Spleen (tissue), 11 donors: ENCODE measurements around the gene COL17A1. TPM values are rescaled to one million over a fixed set of nuclear protein-coding genes. Genes with fewer than 3 reads are reported as not detected.

ENCODE experiments used
- DNase-seq: peaks from one replicate; pipeline ENCODE4 v3.0.0-alpha.2; 2020
- H3K27ac ChIP-seq, 8 donors: fragments of 200-600 bp; sonication (generic) in 7 of 8; 1 replicate in 4 of 8; 2 replicates in 4 of 8; pipeline versions ENCODE4 v1.5.0 to v1.8.0; 2016 to 2021; ENCODE audit warnings: inconsistent platforms in 4 of 8, mild to moderate bottlenecking in 4 of 8, moderate library complexity in 1 of 8
- H3K27me3 ChIP-seq, 7 donors: fragments of 200-600 bp; sonication (generic) in 6 of 7; replicated peaks in 1 of 7; 1 replicate in 4 of 7; 2 replicates in 3 of 7; pipeline versions ENCODE4 v1.5.0 to v1.8.0; 2016 to 2021; ENCODE audit warnings: inconsistent platforms in 3 of 7, mild to moderate bottlenecking in 1 of 7
- H3K36me3 ChIP-seq, 6 donors: fragments of 200-600 bp; sonication (generic) in 5 of 6; 1 replicate in 4 of 6; 2 replicates in 2 of 6; pipeline versions ENCODE4 v1.5.0 to v1.8.0; 2016 to 2021; ENCODE audit warnings: inconsistent platforms in 2 of 6
- H3K4me1 ChIP-seq, 6 donors: fragments of 200-600 bp; sonication (generic) in 5 of 6; 1 replicate in 3 of 6; 2 replicates in 3 of 6; pipeline versions ENCODE4 v1.5.0 to v1.8.0; 2016 to 2021; ENCODE audit warnings: inconsistent platforms in 3 of 6
- H3K4me3 ChIP-seq, 8 donors: fragments of 200-600 bp; sonication (generic) in 7 of 8; 1 replicate in 4 of 8; 2 replicates in 4 of 8; pipeline versions ENCODE4 v1.5.0 to v1.8.0; 2016 to 2021; ENCODE audit warnings: inconsistent platforms in 4 of 8, mild to moderate bottlenecking in 4 of 8, moderate library complexity in 2 of 8
- H3K9me3 ChIP-seq, 8 donors: fragments of 200-600 bp; sonication (generic) in 7 of 8; 1 replicate in 4 of 8; 2 replicates in 4 of 8; pipeline versions ENCODE4 v1.5.0 to v1.8.0; 2016 to 2021; ENCODE audit warnings: inconsistent platforms in 4 of 8
- POLR2A ChIP-seq, 3 donors: fragments of 450-650 bp; IDR thresholded peaks; one replicate each; pipeline ENCODE4 v1.5.1; 2017; ENCODE audit warnings: antibody characterized with exemption in 3 of 3, mild to moderate bottlenecking in 1 of 3
- POLR2AphosphoS5 ChIP-seq, 3 donors: sonication (generic); formaldehyde crosslinking; IDR thresholded peaks; one replicate each; pipeline ENCODE4 v1.5.1; 2017; ENCODE audit warnings: antibody characterized with exemption in 3 of 3
- WGBS, 5 donors: extraction: QIAGEN DNeasy Blood & Tissue Kit in 3 of 5; methylation state at CpG; one replicate each; pipeline versions ENCODE4 v1.1.5 to v1.1.7; 2013 to 2018; 5-methylcytosine and 5-hydroxymethylcytosine counted together
- intact Hi-C: fragments of 100-400 bp; cut with DNase I; formaldehyde crosslinking; loops from one replicate; pipeline ENCODE4 v1.15.0; 2023; ENCODE audit warnings: low total_unique reads
- polyA plus RNA-seq, 3 donors: library from polyadenylated mRNA; stranded (reverse); fragments of 200-250 nt; gene quantifications; one replicate each; pipeline ENCODE4 v1.2.1, GENCODE V29; 2013
- total RNA-seq, 7 donors: library from RNA; depleted of rRNA in 3 of 7; stranded (reverse); fragments of >200 nt in 3 of 7; fragmentation: NEBNext Ultra II Directional in 4 of 7; extraction: Animal tissue kit (Norgen Biotek cat#: 25700) in 4 of 7; gene quantifications; one replicate each; pipeline versions ENCODE4 v1.1.0 to v1.2.1, GENCODE V29; 2016 to 2021
- TF ChIP-seq, protein P1 (sequence below), 11 experiments: fragments of 200-600 bp in 7 of 11; fragments of 450-650 bp in 4 of 11; sonication (generic) in 4 of 11; IDR thresholded peaks in 8 of 11; conservative IDR thresholded peaks in 3 of 11; 1 replicate in 7 of 11; 2 replicates in 4 of 11; pipeline versions ENCODE4 v1.4.0 to v1.8.0; 2016 to 2021; ENCODE audit warnings: antibody characterized with exemption in 11 of 11, inconsistent platforms in 4 of 11, mild to moderate bottlenecking in 1 of 11
- donor health status: healthy with polysubstance abuse.
- donor health status: DM: no; HTN: no; CAD: no; lungs with moderate emphysema.
- donor health status: DM: no; HTN: no; CAD: no.
- donor health status: Bipolar disorder and iron deficiency.
- donor health status: healthy.
- donor health status: DM: no; HTN: no; CAD: no.
- donor health status: DM: yes; HTN: yes; CAD: no.

COL17A1 gene
- total and polyA plus RNA-seq, 10 donors, result 0.50 to 5.9 (median 1.8) TPM

DNA sequence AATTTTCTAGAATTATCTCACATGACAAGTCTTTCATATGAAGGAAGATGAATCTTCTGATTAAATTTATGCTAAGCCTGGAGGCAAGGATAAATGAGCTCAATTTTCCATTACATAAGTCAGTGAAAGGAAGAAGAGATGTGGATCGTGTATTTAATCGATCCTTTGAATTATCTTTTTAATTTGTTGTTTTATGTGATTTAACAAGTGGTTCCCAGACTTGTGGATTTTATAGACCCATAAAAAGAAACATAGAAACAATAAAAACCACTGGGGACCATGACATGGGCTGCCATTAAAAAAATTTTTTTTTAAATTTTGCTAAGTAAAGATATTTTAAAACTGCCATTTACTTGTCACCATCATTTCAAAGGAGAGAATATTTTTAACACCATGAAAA lies 73.8 kb downstream of the COL17A1 start:
- Histone ChIP-seq H3K36me3 (peaks cover 0 to 93% (median 28%) of the 10 kb centered on the region in 6 donors), H3K4me3 (no peak overlapping the region), H3K9me3 (no peaks in the 10 kb centered on the region), H3K4me1 (no peaks in the 10 kb centered on the region), H3K27me3 (no peaks in the 10 kb centered on the region), H3K27ac (no peak overlapping the region)
- no peak for TF ChIP-seq POLR2AphosphoS5 (IDR thresholded peaks at IDR 0.05)
- no peak for TF ChIP-seq POLR2A (IDR thresholded peaks at IDR 0.05)
- DNase-seq, result no peak
- 94 to 97% (median 96%) methylated on average over 2 of the region's 2 CpGs for WGBS, 5 donors
- intact Hi-C loops, result no loop called here

DNA sequence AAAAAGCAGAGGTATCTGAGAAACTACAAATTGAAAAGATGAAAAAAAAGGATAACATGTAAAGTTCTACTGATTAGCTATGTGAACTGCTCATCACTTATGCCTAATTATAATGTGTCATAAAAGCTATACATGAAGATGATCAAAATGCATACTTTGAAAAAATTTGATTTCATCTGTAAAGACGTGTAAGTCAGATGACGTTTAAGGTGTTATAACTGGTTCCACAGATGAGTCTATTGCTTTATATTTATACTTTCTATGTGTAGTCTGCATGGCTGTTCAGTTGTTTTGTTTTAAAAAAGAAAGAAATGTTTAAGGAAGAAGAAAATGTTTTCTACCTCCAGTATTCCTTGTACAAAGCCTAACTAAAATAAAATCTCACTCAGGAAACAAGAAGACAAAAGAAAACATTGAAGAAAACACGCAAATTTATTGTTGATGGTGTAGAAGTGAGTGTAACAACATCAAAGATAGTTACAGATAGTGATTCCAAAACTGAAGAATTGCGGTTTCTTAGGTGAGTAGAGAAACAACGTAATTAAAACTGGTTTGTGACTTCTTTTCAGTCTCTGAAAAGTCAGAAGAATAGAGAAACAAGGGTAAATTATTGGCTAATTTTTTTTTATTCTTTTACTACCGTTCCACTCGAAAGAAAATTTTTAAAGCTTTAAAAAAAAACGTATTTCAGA lies 80.4 kb downstream of the COL17A1 start:
- intact Hi-C loops, result no loop called here
- WGBS, 5 donors, result 81 to 94% (median 92%) methylated on average over 8 of the region's 8 CpGs
- TF ChIP-seq POLR2AphosphoS5 (IDR thresholded peaks at IDR 0.05), result no peak
- TF ChIP-seq POLR2A (IDR thresholded peaks at IDR 0.05), result no peak
- TF ChIP-seq, protein P1, sequence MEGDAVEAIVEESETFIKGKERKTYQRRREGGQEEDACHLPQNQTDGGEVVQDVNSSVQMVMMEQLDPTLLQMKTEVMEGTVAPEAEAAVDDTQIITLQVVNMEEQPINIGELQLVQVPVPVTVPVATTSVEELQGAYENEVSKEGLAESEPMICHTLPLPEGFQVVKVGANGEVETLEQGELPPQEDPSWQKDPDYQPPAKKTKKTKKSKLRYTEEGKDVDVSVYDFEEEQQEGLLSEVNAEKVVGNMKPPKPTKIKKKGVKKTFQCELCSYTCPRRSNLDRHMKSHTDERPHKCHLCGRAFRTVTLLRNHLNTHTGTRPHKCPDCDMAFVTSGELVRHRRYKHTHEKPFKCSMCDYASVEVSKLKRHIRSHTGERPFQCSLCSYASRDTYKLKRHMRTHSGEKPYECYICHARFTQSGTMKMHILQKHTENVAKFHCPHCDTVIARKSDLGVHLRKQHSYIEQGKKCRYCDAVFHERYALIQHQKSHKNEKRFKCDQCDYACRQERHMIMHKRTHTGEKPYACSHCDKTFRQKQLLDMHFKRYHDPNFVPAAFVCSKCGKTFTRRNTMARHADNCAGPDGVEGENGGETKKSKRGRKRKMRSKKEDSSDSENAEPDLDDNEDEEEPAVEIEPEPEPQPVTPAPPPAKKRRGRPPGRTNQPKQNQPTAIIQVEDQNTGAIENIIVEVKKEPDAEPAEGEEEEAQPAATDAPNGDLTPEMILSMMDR (IDR thresholded peaks at IDR 0.05 in 8 of 11, conservative IDR thresholded peaks at IDR 0.05 in 3 of 11), result no peak

DNA sequence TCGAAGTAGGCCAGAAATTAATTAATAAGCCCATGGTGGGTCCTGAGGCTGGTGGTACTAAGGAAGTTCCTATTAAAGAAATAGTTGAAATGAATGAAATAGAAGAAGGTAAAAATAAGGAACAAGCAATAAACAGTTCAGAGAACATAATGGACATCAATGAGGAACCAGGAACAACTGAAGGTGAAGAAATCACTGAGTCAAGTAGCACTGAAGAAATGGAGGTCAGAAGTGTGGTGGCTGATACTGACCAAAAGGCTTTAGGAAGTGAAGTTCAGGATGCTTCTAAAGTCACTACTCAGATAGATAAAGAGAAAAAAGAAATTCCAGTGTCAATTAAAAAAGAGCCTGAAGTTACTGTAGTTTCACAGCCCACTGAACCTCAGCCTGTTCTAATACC lies 82.8 kb downstream of the COL17A1 start:
- TF ChIP-seq POLR2AphosphoS5 (IDR thresholded peaks at IDR 0.05), result no peak
- TF ChIP-seq POLR2A (IDR thresholded peaks at IDR 0.05), result no peak
- TF ChIP-seq, protein P1 (IDR thresholded peaks at IDR 0.05 in 8 of 11, conservative IDR thresholded peaks at IDR 0.05 in 3 of 11), result no peak
- Histone ChIP-seq H3K9me3 (no peaks in the 10 kb centered on the region), H3K27ac (peak overlapping the region in 2 of 8 donors; percentile 37 to 52), H3K36me3 (peaks cover 0 to 100% (median 59%) of the 10 kb centered on the region in 6 donors), H3K4me1 (peaks cover 0 to 4% (median 0%) of the 10 kb centered on the region in 6 donors), H3K4me3 (no peak overlapping the region), H3K27me3 (no peaks in the 10 kb centered on the region)
- intact Hi-C loops, result no loop called here
- DNase-seq, result no peak
- 94 to 100% (median 98%) methylated on average over 1 of the region's 1 CpG for WGBS, 5 donors

More for the DNA sequence above, 80.4 kb downstream of the COL17A1 start:
- H3K4me1 ChIP-seq, result peaks cover 0 to 4% (median 0%) of the 10 kb centered on the region in 6 donors
- no peaks in the 10 kb centered on the region for H3K27me3 ChIP-seq
- no peaks in the 10 kb centered on the region for H3K9me3 ChIP-seq
- no peak for DNase-seq
- no peak overlapping the region for H3K4me3 ChIP-seq
- peaks cover 0 to 100% (median 56%) of the 10 kb centered on the region in 6 donors for H3K36me3 ChIP-seq
- no peak overlapping the region for H3K27ac ChIP-seq

DNA sequence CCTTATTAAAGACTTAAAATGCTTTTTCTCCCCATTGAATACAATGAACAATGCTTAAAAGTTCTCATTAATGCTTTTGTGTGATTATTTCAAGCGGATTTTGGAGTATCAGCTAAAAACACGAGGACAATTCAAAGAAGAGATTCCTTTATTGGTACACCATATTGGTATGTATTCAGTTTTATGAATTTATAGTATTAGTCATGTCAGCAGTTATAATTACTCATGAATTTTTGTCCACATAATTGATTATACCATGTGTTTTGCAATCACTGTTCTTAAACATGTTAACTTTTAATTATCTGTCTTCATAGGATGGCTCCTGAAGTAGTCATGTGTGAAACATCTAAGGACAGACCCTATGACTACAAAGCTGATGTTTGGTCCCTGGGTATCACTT lies 86.9 kb downstream of the COL17A1 start:
- Histone ChIP-seq H3K4me1 (peaks cover 0 to 4% (median 0%) of the 10 kb centered on the region in 6 donors), H3K27ac (no peak overlapping the region), H3K36me3 (peaks cover 0 to 95% (median 50%) of the 10 kb centered on the region in 6 donors), H3K4me3 (no peak overlapping the region), H3K27me3 (no peaks in the 10 kb centered on the region), H3K9me3 (no peaks in the 10 kb centered on the region)
- DNase-seq, result no peak
- TF ChIP-seq POLR2AphosphoS5 (IDR thresholded peaks at IDR 0.05), result no peak
- TF ChIP-seq, protein P1 (IDR thresholded peaks at IDR 0.05 in 8 of 11, conservative IDR thresholded peaks at IDR 0.05 in 3 of 11), result no peak
- WGBS, 5 donors, result 94 to 98% (median 97%) methylated on average over 2 of the region's 2 CpGs
- intact Hi-C loops, result no loop called here
